IPS DF 4.7 (cell line): ENCODE data around the gene MRTFB.

Experiments
- DNase-seq: peaks from one replicate; pipeline ENCODE4 v3.0.0-alpha.2; 2013; ENCODE audit warnings: low spot score; ENCODE audit errors: extremely low read depth

MRTFB gene

DNA sequence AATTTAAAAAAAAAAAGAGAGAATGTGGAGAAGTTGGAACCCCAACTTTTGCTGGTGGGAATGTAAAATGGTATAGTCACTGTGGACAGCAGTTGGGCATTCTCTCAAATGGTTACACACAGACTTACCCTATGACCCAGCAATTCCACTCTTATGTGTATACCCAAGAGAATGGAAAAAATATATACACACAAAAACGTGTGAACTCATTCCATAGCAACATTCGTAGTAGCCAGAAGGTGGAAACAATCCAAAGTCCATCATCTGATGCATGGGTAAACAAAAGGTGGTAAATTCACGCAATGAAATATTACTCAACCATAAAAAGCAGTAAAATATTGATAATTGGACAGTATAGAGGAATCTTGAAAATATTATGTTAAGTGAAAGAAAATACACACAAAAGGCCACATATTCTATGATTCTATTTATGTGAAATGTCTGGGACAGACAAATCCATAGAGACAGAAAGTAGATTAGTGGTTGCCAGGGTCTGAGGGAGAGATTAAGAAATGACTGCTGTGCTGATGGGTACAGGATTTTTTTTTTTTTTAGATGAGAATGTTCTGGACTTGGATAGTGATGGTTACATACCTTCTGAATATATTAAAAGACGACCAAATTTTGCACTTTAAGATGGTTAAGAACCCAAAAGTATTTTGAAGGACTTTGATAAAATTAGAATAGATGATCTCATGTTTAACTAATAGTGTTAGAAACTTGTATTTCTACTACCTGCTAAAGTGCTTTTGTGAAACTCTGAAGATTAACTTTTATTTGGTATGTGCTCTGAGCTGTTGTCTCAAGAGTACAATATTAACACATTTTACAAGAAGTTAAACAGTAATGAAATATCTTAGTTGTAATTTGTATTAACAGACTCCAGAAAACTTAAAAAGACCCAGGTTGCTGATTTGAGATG is 60.9 kb downstream of the MRTFB start:
- no peak for DNase-seq

DNA sequence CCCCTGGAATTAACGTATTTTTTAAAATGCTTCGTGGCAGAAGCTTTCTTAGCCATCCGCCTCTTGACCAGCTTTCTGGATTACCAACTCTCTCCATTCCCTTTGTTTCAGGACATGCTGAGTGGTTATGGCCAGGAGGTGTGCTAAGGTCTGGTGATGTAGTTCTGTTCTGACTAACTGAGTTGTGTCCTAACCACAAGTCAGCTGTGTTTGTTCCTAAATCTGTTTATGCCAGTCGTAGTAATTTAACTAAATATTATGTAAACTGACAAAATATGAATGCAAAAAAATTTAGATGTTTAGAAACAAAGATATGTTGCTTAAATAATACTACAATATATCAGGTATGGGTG is 61.6 kb downstream of the MRTFB start:
- no peak for DNase-seq

GRCh38 chr16:14133907-14134306 is 62.8 kb downstream of the MRTFB start:
- no peak for DNase-seq

DNA sequence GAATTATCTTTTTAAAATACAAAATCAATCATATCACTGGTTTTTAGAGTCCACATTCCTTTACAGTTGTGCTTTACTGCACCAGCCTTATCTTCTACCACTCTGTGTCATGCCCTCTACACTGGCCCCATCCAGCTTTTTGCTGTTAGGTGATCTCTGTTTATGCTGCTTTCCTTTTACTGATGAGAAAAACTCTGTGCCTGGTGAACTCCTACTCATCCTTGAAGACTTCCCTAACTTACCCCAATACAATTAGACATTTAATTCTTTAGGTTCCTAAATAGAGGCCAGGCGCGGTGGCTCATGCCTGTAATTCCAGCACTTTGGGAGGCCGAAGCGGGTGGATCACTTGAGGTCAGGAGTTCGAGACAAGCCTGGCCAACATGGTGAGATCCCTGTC is 64.6 kb downstream of the MRTFB start:
- no peak for DNase-seq

DNA sequence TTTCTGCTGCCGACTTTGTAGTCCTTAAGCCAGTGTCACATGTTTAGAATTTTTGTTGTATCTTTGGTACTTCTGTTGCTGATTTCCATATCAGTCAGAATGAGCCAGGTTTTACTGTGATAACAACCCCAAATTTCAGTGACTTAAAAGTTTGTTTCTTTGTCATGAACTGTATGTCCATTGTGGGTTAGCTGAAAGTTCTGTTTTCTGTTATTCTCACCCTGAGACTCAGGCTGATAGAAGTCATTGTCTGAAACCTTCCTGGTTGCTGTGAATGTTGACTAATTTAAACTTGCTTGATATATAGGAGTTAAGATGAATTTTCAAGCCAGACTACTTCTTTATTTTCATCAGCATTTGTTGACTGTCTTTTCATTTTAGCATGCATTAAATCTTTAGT is 68.8 kb downstream of the MRTFB start:
- no peak for DNase-seq

DNA sequence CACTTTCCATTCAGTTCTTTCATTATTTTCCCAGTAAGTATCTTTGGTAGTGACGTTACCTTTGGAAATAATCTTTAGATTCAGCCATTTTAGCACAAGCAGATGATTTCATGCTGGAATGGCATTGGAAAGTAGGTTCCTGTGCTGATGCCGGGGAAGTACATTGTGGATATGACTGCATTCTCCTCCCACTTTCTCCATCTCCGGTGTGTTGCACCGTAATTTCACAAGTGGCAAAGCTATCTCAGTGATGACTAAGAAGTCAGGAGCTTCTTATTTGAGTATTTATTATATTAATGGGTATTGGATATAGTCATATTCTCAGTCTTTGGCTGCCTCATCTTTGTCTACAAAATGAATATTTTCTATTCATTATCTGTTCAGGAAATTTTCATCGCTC is 69.8 kb downstream of the MRTFB start:
- no peak for DNase-seq

- DNase-seq: no peak
Measured at GRCh38 chr16:14146445-14146844, 75.3 kb downstream of the MRTFB start.

DNA sequence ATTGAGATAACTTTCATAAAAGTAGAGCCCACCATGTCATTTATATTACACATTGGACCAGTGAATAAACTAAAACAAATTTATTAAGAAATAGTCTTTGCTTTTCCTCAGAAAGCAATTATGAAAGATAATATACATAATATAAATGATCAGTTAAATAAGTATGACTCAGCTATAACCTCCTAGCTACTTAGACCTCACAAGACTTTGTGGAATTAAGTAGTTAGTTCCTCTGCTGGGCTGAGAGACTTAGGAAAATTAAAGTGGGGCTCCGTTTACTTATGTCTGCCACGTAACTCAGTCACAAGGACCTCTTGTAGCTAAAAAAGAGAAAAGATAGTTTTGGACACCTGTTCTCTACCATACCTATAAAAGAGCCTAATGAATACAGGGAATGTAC is 76.9 kb downstream of the MRTFB start:
- DNase-seq: no peak

DNA sequence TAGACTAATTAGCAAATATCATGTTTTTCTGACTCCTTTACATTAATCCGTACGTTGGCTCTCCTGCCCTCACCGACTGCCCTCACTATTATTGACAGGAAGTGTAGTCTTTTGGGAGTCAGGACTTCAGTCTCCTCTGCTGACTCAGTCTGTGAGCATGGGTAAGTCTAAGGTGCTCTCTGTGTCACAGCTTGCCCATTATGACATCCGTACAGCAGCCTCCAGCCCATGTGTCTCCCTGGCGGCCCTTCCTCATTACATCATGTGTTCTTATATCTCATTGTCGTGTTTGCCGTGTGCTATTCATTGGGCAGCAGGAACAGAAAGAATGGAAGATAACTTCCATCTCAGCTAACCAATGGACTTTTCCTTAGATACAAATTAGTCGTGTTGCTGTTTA is 77.5 kb downstream of the MRTFB start:
- DNase-seq: no peak

- DNase-seq: no peak
Measured at GRCh38 chr16:14150796-14151195, 79.7 kb downstream of the MRTFB start.

GRCh38 chr16:14151256-14152030 is 80.3 kb downstream of the MRTFB start:
- no peak for DNase-seq

GRCh38 chr16:14155572-14156190 is 84.6 kb downstream of the MRTFB start:
- DNase-seq: no peak

DNA sequence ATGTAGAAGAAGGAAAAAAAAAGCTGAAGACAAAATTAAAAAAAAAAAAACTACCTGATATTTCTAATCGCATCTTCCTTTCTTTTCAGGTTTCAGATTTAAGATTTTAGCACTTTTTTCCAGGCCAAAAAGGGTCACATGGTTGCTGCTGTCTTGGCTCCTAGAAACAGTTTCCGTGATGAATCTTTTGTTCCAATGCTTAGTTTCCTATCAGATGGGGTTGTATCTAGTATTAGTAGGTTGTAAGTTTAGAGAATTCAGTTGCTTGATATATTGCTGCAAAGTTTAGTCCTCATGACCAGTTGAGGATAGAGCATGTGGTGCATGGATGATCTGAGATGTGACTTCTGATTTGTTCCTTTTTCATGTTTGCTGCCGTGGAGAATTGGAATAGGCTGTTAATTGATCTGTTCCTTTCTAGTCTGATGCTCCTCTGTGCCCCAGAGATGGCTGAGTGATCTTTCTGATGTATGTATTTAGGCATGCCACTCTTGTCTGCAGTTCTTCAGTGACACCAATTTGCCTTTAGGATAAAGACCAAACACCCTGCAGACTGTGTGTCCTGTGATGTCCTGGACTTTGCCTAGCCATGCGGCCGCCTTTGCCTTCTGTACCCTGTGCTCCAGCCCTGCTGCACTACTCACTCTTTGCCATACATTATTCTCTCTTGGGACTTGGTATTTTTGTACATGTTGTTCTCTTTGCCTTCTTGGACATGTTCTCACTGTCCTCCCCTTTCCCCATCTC is 94.0 kb downstream of the MRTFB start:
- no peak for DNase-seq

GRCh38 chr16:14168146-14168545 is 97.0 kb downstream of the MRTFB start:
- no peak for DNase-seq

- no peak for DNase-seq
Measured at GRCh38 chr16:14172200-14172809, 101.2 kb downstream of the MRTFB start.

GRCh38 chr16:14175086-14175485 is 104.0 kb downstream of the MRTFB start:
- DNase-seq: no peak

GRCh38 chr16:14177704-14178103 is 106.6 kb downstream of the MRTFB start:
- DNase-seq: no peak

DNA sequence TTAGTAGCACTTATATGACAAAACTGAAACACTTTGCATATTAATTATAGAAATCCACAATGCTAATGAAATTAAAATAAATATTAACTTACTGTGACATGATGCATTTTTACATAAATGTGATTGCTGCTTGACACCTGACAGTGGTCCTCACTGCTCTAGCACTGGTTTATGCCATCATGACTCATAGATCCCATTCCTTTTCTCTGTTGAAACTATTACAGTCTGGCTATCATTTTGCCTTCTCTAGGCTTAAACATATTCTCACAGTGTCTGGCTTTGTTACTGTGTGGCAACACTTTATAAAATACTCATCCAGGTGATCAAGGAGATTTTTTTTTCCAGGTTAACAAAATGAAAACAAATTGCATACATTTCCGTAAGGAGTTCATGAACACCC is 108.0 kb downstream of the MRTFB start:
- no peak for DNase-seq

DNA sequence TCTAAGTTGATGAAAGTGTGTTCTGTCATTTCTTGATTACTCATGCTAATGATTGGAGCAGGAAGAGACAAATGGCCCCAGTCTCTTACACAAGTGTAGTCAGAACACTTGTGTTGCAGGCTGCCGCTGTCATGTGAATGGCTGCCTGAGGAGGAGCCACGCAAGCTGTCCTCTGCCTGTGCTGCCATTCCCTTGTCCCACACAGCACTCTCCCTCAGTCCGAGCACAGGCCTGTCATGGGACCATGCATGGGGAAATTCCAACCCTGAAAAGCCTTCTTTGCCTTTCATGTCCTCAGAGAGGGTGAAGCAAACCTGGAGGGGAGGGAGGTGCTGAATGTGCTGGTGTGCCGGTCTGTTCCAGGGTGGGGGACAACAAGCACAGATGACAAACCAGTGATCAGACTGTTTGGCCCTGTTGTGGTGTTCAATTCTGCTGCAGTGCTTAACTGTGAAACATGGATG is 109.4 kb downstream of the MRTFB start:
- DNase-seq: no peak

DNA sequence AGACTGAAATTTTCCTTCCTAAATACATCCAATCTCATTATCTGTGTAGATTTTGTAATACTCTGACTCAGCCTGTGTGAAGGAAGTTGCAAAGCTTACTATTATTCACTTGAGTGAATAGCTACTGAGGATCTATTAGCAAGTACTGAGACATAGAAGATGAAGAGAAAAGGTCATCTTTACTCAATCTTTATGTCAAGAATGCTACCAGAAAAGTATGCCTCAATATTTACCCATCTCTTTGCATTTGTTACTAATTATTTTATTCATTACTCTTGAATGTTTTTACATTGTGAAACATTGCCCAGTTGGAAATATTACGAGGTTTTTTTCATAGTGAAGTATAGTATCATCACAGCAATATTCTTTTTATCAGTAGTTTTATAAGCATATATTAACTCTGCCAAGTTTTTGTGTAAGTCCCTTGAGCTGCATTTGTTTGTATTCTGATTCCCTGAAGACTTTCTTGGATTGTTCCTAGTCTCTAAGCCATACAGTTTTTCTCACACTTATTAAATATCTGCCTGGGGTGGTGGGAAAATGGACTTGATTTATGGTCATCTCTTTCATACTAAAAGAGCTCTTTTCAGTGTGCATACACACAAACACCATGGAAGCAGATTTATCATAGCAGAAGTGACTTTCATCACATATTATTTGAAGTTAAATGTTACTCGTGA is 110.4 kb downstream of the MRTFB start:
- DNase-seq: no peak
